Stimulated activated CD8-positive, alpha-beta memory T cell treated with anti-CD3 and anti-CD28 coated beads, Interleukin-15, amount 100 ng/mL, for 48 hours (primary cell): Measurements from ENCODE around the gene GRIK4.
"Not testable (repeated sequence)": the region's sequence is repeated elsewhere in the genome, so short reads cannot be mapped to it uniquely, and the experiment has no call there.

Experiments used
- DNase-seq, 2 donors: peaks; one replicate each; pipeline ENCODE4 v3.0.0-alpha.2; 2020; ENCODE audit warnings: low read depth in 2 of 2

GRIK4 gene

DNA sequence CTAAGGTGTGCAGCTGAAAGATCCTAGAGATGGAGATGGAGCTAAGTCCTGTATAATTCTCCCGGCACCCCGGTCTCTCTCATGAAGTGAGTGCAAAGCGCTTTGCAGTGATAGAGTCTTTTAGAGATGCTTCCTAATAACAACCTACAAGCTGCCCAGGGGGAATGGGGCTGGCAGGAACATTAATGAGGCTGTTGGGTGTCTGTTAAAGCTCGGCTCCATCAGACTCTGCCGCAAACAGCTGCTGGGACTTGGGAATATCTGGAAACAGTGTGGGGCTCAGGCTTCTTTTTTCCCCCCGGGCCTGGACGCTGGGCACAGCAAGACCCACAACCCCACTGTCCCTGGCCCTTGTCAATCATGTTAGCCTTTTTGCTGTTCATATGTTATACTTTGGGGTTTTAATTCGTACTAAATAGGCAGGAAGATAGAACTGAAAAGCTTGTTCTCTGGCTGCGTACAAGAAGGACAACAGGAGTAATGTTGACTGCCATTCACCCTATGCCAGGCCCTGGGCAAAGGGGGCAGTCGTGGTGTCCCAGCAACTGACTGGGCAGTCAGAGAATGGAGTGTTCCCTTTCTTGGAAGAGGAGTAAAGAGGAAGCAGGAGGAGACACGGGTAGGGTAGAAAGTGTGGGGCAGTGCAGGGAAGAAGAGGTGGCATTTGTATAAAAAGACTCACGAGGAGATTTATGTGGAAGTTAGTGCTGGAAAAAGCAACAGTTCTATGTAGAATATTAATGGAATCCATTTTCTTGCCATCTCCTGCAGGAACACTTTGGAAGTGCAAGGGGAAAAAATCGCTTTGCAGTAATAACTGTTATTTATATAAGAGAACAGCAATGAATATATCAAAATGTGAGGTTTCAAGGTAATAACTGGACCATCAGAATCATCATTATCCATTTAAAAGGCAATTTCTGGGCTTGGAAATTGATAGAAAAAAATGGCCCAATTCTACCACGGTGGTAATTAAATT is 232.8 kb downstream of the GRIK4 start:
- DNase-seq: no peak

DNA sequence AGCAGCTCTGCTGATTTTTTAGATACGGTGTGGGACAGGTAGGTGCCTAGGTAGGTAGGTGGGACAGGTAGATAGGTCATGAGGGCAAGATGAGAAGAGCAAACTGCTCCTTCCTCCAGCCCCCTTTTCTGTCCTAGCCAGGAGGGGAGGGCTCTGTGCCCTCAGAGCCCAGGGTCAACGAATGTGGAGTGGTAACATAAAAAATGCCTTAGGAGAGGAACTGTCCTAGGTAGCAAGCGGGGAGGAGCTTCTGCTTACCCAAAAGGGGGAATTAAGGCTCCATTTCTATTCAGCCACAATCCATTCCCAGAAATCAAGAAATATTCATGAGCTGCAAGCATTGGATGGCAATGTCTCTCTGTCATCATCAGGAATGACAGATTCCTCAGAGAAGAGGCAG is 234.8 kb downstream of the GRIK4 start:
- no peak for DNase-seq

DNA sequence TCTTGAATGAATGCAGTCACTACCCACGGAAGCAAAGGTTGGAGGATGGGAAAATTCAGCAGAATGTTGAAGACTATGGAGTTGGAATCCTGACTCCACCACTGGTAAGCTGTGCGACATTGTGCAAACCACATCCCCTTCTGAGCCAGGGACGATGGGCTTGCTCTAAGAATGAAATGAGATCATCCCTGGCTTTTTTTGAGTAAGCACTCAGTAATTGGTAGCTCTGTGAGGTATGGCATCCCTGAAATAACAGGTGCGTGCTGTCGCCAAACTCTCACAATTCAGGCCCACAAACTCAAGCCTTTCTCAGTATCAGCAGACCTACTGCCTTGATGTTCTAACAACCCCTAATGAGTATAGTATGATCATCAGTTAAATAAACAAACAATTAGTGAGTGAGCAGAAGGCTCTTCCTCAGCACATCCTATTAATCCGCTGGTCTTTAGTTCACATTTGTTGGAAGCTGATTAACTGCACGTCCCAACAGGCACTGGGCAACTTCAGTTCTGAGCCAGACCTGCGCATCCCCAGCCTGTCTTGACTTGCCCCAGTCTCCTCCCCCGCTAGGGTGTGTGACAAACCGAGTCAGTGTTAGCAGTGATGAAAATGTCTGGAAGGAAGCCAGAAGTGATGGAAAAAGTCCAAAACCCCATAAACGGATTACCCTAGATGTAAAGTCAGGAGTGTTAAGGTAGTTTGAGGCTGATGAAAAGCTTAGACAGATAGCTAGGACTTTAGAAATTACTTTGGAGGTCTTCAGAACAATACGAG is 235.5 kb downstream of the GRIK4 start:
- DNase-seq: no peak

DNA sequence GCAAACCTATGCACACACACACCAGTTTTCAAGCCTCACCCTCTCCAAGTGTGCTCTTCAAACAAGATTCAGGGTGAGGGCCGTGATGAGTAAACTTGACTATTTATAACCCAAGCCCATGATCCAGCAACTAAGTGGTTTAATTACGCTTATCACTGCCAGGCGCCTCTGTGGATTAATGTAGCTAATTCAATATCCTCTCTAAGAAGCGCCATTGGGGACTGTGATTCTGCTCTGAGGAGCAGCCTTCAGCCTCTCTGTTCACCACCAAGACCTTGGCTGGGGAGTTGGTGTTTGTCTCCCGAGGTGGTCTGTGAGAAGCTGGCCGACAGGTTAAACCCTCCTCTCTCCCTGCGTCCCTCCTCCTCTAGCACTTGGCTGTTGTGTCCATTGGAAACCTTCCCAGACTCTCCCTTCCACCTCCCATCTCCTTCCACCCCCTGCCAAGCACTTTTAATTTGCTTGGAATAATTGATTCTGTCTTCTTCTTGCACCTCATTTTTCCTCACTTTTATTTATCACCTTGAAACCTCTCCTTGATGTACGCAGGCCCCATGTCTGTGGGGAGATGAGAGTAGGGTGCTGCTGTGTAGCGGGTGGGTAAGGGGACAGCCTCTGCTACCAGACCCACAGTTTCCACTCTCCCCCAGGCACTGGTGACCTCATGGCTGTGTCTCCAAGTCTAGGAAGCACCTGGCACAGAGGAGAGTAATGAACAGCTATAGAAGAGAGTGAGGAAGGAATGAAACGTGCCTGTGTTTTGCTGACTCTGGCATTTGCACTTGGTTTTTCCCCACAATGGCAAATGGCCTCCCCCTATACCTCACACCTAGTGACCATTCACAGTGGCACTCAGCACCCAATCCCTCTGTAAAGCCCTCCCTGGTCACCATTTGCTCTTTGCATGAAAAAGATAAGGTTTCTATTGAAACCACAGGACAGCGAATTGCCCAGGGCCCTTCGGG is 236.6 kb downstream of the GRIK4 start:
- no peak for DNase-seq

DNA sequence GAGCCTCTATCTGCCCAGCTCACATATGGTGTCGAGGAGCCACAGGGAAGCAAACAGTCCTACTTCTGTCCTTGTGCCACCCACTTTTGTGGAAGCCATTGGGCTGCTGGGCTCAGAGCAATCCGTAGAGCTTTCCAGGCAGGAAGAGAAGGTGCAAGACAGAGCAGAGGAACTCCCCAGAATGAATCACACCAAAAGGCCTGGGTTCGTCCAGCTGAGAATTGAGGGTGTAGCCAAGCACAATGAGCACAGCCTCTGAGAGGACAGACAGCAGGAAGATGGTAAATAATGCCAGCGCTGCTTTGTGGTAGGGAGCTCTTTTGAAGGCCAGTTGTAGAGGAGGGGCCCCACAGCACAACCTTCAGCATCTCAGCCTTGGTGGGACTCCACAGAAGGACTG is 237.8 kb downstream of the GRIK4 start:
- DNase-seq: no peak

DNA sequence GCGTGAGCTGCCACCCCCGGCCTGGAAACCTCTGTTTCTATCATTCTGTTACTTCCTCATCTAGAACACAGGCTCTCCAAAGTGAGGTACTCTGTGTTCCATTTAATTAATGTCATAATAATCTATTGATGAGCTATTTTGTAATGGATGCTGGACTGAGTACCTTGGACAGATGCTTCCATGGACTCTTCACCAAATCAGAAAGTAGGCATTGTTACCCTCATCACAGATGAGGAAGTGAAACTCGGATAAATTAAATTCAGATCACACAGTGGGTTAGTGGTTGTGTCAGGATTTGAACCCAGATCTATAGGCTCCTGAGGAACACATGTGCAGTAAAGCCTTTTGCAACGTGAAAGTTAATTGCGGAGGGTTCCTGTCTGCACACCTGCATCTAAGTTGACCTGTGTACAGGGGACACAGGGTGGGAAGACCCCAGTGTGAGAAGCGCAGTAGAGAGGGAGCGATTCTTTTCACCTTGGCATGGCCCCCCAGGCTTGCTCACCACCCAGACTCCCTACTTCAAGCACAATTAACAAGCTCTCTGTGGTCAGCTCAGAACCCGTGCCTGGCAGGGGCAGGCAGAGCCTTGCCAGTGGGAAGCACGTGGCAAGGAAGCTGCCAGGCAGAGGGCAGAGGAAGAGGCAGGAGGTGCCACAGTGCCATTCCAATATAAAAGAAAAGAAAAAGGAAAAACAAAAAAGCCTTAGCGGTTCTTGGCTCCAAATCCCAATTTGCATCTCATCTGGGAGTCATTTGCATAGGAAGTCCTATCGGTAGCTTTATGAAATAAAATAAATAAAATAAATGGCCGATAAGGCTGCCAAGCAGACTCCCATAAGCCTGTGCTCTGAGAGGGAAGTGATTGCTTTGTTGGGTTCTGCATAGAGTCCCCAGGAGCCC is 239.3 kb downstream of the GRIK4 start:
- DNase-seq: no peak

DNA sequence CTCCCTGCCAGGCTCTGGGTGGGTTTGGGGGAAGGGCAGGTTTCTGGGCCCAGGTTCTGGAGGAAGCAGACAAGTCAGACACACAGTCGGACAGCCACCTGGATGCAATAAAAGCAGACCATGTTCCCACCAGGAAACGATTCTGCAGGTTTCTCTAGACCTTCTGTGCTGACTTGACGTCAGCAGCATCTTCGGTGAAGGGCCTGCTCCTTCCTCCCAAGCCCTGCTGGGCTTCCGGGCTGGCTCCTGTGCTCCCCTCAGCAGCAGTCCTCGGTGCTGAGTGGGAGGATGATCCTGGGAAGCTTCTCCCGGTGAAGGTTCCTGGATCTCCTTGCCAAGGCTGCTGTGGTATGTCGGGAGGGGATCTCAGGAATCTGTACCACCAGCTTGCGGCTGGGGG is 240.0 kb downstream of the GRIK4 start:
- DNase-seq: no peak

DNA sequence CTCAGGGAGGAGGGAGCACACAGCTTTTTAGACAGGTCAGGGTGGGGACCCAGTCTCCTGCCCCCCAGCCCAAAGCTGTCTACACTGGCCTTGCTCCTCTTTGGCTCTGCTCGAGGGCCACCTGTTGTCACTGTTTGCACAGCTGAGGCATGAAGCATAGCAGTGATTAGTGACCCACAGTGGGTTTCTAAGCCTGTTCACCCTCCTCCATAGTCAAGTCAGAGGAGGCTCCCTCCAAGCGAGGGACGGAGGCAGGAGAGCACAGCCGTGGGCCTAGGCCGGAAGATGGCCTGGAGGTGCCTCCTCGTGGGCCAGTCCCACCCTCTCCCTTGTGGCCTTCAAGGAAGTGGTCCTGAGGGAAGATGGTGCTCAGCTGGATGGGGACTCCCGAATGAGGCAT is 241.1 kb downstream of the GRIK4 start:
- no peak for DNase-seq

DNA sequence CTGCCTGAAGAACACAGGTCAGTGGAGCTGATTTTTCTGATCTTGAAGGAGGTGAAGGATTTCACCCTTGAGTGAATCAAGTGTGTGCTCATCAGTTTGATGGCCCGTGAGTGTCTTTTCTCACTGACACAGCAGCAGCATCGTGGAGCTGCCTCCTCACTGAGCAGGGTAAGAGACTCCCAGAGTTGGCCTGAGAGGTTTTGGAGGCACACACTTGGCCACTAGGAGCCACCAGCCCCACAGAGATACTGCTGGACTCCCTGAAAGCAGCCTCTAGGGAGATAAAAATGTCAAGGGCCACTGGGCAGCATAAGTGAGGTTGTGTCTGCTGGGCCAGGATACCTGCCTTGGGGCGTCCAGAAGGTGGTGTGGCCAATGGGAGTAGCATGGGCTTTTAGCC is 245.4 kb downstream of the GRIK4 start:
- DNase-seq: no peak

DNA sequence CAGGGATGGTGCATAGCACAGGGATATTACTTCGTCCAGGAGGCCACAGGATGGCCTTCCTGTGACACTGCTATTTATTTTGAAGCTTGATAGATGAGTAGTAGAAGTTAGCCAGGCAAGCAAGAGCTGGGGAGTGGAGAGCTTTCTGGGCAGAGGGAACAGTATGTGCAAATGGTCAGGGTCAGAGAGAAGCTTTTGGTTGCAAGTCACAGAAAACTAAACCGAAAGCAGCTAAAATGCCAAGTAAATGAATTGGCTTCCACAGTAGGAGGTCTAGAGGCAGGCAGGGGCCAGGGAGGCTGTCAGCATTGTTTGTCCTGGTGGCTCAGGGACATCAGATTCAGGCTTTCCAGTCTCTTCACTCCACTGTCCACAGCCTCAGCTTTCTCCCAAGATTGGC is 247.5 kb downstream of the GRIK4 start:
- DNase-seq: no peak

DNA sequence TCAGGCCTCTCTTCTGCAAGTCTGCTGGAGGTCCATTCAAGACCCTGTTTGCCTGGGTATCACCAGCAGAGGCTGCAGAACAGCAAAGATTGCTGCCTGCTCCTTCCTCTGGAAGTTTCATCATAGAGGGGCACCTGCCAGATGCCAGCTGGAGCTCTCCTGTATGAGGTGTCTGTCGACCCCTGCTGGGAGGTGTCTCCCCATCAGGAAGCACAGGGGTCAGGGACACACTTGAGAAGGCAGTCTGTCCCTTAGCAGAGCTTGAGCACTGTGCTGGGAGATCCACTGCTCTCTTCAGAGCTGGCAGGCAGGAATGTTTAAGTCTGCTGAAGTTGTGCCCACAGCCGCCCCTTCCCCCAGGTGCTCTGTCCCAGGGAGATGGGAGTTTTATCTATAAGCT is 254.2 kb downstream of the GRIK4 start:
- not testable (repeated sequence) for DNase-seq

DNA sequence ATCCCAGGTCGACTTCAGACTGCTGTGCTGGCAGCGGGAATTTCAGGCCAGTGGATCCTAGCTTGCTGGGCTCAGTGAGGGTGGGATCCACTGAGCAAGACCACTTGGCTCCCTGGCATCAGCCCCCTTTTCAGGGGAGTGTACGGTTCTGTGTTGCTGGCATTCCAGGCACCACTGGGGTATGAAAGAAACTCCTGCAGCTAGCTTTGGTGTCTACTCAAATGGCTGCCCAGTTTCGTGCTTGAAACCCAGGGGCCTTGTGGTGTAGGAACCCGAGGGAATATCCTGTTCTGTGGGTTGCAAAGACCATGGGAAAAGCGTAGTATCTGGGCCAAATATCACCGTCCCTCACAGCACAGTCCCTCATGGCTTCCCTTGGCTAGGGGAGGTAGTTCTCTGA is 254.8 kb downstream of the GRIK4 start:
- DNase-seq: no peak

DNA sequence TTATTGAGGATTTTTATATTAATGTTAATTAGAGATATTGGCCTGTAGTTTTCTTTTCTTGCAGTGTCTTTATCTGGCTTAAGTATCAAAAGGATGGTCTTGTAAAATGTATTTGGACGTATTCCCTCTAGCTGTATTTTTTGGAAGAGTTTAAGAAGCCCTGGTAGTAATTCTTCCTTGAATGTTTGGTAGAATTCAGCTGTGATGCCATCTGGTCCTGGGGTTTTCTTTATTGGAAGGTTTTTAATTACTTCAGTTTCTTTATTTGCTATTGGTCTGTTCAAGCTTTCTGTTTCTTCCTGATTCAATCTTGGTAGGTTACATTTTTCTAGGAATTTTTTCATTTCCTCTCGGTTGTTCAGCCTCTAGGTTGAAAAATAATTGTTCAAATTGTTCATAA is 257.4 kb downstream of the GRIK4 start:
- DNase-seq: no peak

DNA sequence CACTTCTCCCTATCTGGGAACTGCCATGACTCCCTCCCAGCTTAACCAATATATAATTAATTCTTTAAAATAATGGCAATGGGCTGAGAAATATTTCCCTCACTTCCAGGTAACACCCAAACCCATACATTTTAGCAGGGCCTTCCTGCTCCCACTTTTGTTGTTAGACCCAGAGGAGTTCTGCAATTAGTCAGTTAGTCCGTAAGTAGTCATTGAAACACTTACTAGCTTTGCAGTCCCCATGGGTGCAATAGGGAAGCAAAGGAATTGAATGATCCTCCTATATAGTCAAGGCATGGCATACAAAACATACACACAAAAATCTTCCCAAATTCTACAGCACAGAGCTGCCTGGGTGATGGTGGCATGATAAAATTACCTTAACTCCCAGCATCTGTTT is 258.4 kb downstream of the GRIK4 start:
- DNase-seq: no peak

DNA sequence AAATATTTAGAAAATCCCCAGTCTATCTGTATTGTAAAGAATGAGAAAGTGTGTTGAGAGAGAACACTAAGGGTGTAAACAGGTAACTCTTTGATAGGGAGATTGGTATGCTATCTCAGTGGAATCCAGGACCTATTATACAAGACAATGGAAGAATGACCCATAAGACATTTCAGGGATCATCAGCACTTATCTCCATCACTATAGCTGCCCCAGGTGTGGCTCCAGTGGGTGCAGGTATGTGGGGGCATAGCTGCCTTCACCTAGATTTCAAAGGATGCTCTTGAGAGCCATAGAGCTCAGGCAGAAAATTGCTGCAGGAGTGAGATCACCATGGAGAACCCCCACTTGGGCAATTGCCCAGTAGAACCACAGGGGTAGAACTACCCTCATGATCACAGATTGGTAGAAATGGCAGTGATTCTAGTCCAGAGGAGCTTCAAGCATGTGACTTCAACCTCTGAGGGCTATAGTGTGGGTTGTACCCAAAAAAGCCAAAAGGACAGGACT is 260.1 kb downstream of the GRIK4 start:
- no peak for DNase-seq

DNA sequence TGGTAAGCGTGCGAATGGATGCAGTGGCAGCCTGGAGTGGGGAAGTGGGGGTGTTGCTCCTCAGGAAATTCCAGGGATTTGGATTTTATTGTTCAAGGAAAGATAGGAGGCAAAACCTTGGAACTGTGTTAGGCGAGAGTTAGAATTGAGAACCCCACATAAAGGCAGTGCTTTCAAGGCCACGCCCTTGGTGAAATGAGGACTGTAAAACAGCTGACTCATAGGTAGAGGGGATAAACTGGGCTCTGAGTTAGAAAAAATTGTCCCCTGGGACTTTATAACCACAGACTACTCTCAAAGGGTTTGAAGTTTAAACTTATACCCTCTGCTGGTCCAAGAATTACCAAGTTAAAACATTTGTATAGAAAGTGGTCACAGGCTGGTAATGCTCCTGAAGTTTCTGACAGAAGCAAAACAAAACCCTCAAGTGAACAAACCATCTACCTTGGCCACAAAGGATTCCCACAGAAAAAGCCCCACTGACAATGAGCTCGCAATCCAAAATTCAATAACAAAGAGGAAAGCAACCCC is 262.0 kb downstream of the GRIK4 start:
- no peak for DNase-seq

DNA sequence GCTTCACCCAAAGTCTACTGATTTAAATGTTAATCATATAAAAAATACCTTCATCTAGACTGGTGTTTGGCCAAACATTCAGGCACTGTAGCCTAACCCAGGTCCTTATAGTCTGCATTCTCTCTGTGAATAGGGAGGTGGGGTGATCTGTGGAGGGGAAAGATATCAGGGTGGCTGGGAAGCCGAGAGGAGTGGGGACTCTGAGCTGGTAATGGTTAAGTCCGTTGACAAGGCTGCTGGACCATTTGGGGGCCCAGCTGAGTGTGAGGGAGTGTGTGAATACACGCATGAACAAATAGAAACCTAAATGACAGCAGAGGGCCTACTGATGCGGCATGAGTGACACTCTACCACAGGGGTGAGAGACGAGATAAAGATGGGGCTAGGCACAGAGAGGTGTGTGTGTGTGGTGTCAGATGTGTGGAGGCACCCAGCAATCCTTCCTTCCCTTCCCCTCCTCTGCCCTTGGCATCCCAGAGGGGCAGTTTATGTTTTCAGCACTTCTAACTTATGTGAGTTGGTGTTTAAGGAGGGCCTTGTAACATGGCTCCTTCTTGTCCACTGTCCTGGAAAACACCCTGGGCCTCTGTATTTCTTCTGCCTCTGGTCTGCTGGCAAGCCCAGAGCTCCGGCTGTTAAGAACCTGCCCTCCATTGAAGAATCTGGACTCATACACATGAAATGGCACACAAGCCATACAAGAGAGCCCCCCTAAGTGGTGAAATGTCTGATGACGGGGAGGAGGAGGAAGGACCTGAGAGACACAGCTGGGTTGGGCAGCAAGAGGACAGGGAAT is 263.2 kb downstream of the GRIK4 start:
- no peak for DNase-seq

DNA sequence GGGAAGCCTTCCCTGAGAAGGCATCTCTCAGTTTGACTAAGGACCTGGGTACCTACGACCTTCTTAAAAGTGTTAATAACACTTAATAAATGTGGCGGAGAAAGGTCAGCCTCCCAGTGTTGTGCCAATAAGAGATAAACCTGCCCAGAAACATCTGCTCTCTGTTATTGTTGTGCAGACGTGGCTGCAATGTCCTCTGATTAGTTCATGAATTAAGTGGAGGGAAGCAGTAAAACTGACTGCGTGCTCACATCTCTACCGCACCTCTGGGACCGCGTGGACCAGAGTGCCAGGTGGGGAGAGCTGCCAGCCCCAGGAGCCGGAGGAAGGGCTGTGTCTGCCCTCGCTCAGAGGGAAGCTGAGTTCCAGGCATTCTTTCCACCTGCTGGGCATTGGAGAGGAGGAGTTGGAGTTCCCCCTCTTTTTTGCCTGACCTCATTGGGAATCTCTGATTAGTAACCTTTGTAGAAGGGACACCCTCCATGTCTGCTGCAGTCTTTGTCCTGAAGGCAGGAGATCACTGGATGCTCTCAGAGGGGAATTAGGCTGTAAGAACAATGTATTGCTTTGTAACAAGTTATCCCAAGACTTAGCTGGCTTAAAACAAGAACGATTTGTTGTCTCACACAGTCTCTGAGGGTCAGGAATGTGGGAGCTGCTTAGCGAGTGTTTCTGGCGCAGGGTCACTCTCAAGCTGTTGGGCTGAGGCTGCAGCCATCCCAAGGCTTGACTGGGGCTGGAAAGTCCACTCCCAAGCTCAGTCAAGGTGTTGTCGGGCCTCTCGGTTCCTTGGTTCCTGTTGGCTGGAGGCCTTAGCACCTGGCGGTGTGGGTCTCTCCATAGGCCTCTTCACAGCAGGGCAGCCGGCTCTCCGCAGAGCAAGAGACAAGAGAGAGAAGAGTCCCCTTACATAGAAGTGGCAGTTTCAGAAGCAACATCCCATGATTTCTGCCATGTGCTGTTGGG is 264.7 kb downstream of the GRIK4 start:
- DNase-seq: no peak
